Muscle layer of colon (tissue), 2 donors: ENCODE data around the gene TESPA1.
"Not testable (repeated sequence)": the region's sequence is repeated elsewhere in the genome, so short reads cannot be mapped to it uniquely, and the experiment has no call there.

Source experiments
- H3K27ac ChIP-seq: one replicate; pipeline ENCODE4 v1.7.0; 2013; ENCODE audit warnings: low read depth, mild to moderate bottlenecking, low read length, moderate library complexity
- H3K27me3 ChIP-seq, 2 donors: one replicate each; pipeline ENCODE4 v1.7.0; 2013; ENCODE audit warnings: low read length in 2 of 2, mild to moderate bottlenecking in 2 of 2; ENCODE audit not compliant: insufficient read depth in 2 of 2, control insufficient read depth in 1 of 2
- H3K36me3 ChIP-seq: one replicate; pipeline ENCODE4 v1.7.0; 2013; ENCODE audit warnings: mild to moderate bottlenecking, low read length; ENCODE audit not compliant: insufficient read depth
- H3K4me1 ChIP-seq: one replicate; pipeline ENCODE4 v1.7.0; 2013; ENCODE audit warnings: mild to moderate bottlenecking, low read length; ENCODE audit not compliant: insufficient read depth
- H3K4me3 ChIP-seq, 2 donors: one replicate each; pipeline ENCODE4 v1.7.0; 2013; ENCODE audit warnings: low read length in 2 of 2, low read depth in 1 of 2, mild to moderate bottlenecking in 1 of 2, moderate library complexity in 1 of 2
- H3K9ac ChIP-seq: one replicate; pipeline ENCODE4 v1.7.0; 2013; ENCODE audit warnings: low read length
- H3K9me3 ChIP-seq: one replicate; pipeline ENCODE4 v1.7.0; 2013; ENCODE audit warnings: mild to moderate bottlenecking, low read length
- donor health status: abdominal sarcoma.
- donor health status: Adenocarcinoma of cecum.

TESPA1 gene

DNA sequence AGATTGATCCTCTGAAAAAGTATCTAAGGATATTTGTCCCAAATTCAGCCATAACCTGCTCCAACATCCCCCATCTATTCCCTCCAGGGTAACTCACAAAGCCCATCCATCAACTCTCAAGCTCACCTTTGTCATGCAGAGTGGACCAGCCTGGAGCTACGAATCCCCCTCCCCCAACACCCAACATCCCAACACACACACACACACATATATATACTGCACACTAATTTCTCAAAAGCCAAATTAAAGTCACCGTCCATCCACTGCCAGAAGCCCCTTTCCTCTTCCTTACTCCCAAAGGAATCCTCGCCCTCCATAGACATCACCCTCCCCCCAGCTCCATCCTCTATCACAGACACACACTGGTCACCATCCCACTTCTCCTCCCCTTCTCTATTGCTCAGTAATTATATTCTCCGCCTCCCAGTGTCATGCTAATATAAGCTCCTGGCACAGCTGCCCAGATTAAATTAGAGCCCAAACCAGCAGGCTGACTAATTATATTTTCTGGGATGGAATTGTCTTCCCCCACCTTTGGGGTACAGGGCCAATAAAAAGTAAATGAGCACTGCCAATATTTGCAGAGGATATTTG is 13.5 kb upstream of the TESPA1 start:
- H3K36me3 ChIP-seq: no peaks in the 10 kb centered on the region
- H3K4me3 ChIP-seq: no peak overlapping the region
- H3K4me1 ChIP-seq: no peaks in the 10 kb centered on the region
- no peak overlapping the region for H3K27ac ChIP-seq
- H3K27me3 ChIP-seq: no peaks in the 10 kb centered on the region
- H3K9me3 ChIP-seq: no peaks in the 10 kb centered on the region
- no peak overlapping the region for H3K9ac ChIP-seq

DNA sequence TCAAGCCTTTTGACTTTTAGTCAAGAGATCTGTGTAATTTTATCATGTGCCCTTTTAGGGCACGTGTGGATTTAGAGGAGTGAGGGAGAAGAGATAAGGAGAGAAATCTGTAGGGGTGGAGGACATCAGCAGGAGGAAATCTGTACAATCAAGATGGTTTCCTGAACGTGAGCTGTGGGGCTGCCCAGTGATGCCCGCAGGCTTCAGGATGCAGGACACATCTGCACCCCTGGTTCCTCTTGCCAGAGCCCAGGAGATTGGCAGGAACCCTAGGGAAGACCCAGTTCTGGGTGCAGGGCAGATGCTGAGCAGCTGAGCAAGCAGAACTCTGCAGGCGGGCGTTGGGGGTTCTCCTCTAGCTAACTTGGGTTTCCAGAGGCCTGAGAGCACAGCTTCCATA is 11.6 kb upstream of the TESPA1 start:
- no peak overlapping the region for H3K27ac ChIP-seq
- no peaks in the 10 kb centered on the region for H3K4me1 ChIP-seq
- H3K27me3 ChIP-seq: no peaks in the 10 kb centered on the region
- no peak overlapping the region for H3K9ac ChIP-seq
- no peaks in the 10 kb centered on the region for H3K9me3 ChIP-seq
- no peaks in the 10 kb centered on the region for H3K36me3 ChIP-seq
- H3K4me3 ChIP-seq: no peak overlapping the region

GRCh38 chr12:54993181-54993835 is 8.7 kb upstream of the TESPA1 start:
- Histone ChIP-seq H3K4me1 (no peaks in the 10 kb centered on the region), H3K27me3 (no peaks in the 10 kb centered on the region), H3K9me3 (no peaks in the 10 kb centered on the region), H3K4me3 (no peak overlapping the region), H3K9ac (no peak overlapping the region), H3K27ac (no peak overlapping the region), H3K36me3 (no peaks in the 10 kb centered on the region)

- no peak overlapping the region for H3K9ac ChIP-seq
- no peaks in the 10 kb centered on the region for H3K9me3 ChIP-seq
- no peaks in the 10 kb centered on the region for H3K36me3 ChIP-seq
- H3K4me3 ChIP-seq: no peak overlapping the region
- no peak overlapping the region for H3K27ac ChIP-seq
- H3K4me1 ChIP-seq: no peaks in the 10 kb centered on the region
- no peaks in the 10 kb centered on the region for H3K27me3 ChIP-seq
These were observed 7.4 kb upstream of the TESPA1 start for GRCh38 chr12:54991991-54992375.

DNA sequence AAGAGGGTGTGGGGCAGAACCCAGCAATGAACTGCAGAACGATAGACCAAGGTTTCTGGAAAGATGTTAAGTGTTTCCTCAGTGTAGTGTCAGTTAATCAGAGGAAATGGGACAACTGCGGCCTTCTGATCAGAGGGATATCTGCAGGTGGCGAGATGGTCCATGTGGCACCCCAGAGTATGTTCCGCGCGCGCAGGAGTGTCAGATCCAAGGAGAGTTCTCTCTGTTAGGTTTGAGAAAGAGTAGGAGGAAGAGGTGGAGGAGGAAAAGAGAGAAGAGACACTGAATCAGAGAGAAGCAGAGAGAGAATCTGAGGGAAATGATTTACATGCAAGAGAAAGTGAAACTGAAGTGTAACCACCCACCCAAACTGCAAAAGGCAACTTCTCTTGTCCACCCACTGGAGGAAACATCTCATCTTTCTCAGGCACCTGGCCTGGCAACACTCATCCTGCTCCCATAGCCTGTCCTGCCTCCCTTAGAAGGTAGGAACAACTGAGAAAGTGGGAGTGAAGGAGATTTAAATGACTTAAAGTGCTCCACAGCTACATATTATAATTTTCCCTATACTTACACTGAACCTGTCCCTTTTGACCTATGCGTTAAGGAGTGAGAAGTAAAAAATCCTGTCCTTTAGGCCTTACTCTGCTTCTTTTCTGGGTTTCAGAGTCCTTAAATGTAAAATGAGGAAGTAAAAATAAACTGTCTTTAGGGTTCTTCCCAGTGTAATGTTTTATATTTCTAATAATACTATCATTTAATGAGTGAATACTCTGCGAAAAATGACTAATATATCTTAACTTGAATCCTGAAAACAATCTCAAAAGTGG is 6.8 kb upstream of the TESPA1 start:
- H3K4me3 ChIP-seq: no peak overlapping the region
- no peaks in the 10 kb centered on the region for H3K4me1 ChIP-seq
- H3K27me3 ChIP-seq: no peaks in the 10 kb centered on the region
- no peaks in the 10 kb centered on the region for H3K36me3 ChIP-seq
- H3K9me3 ChIP-seq: no peaks in the 10 kb centered on the region
- no peak overlapping the region for H3K9ac ChIP-seq
- H3K27ac ChIP-seq: no peak overlapping the region

DNA sequence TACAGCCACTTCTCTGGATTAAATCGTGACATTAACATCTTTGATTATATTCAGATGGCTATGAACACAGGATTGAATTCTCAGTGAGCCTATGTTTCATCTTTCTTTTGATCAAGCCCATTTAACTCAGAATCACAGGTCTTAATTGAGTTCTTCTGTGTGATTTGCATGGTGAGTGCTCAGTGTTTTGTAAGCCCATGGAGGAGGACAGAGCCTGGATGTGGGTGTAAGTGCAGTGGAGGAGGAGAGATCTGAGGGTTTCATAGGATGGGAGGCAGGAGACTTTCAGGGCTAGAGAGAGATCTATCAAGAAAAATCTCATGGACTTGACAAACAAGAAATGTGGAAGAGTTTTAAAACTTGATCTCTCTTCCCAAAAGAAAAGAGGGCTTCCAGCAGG is 5.3 kb upstream of the TESPA1 start:
- Histone ChIP-seq H3K9ac (no peak overlapping the region), H3K36me3 (no peaks in the 10 kb centered on the region), H3K27ac (no peak overlapping the region), H3K4me3 (no peak overlapping the region), H3K4me1 (no peaks in the 10 kb centered on the region), H3K27me3 (no peaks in the 10 kb centered on the region), H3K9me3 (no peaks in the 10 kb centered on the region)

GRCh38 chr12:54988402-54989054 is 4.0 kb upstream of the TESPA1 start:
- no peaks in the 10 kb centered on the region for H3K9me3 ChIP-seq
- H3K36me3 ChIP-seq: no peaks in the 10 kb centered on the region
- H3K4me3 ChIP-seq: no peak overlapping the region
- no peak overlapping the region for H3K9ac ChIP-seq
- no peak overlapping the region for H3K27ac ChIP-seq
- no peaks in the 10 kb centered on the region for H3K4me1 ChIP-seq
- no peaks in the 10 kb centered on the region for H3K27me3 ChIP-seq

- H3K36me3 ChIP-seq: no peaks in the 10 kb centered on the region
- H3K4me3 ChIP-seq: no peak overlapping the region
- H3K9me3 ChIP-seq: no peaks in the 10 kb centered on the region
- H3K27ac ChIP-seq: no peak overlapping the region
- no peaks in the 10 kb centered on the region for H3K4me1 ChIP-seq
- H3K9ac ChIP-seq: no peak overlapping the region
- H3K27me3 ChIP-seq: no peaks in the 10 kb centered on the region
These were observed 3.2 kb upstream of the TESPA1 start for GRCh38 chr12:54987611-54988231.

GRCh38 chr12:54986773-54987172 is 2.2 kb upstream of the TESPA1 start:
- not testable (repeated sequence) for H3K4me3 ChIP-seq, H3K27ac ChIP-seq, H3K36me3 ChIP-seq, H3K9ac ChIP-seq, H3K9me3 ChIP-seq, H3K27me3 ChIP-seq, H3K4me1 ChIP-seq

DNA sequence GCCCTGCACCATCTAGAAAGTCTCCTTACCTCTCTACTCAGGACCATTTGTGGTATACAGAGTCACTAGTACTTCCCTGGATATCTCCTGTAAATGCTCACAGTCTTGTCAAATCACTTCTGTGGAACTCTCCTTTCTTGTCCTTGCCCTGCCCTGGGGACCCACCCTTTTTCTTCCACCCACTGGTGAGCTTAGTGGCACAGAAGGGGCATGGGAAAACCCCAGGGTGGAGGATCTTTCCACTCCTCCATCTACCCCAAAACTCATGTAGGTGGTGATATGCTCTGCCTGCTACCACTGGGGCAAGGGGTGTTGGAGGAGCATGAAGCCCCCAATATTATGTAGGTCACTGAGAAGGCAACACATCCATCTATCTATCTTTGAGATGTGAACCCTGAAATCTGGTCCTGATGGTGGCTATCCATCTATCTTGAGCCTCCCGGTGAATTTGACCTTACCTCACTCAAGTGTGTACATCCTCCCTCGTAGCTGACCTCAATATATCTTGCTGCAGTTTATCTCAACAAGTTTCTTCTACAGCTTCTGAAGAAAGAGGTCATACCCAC is 943 bp downstream of the TESPA1 start:
- no peaks in the 10 kb centered on the region for H3K27me3 ChIP-seq
- H3K36me3 ChIP-seq: no peaks in the 10 kb centered on the region
- no peak overlapping the region for H3K27ac ChIP-seq
- H3K9ac ChIP-seq: no peak overlapping the region
- H3K9me3 ChIP-seq: no peaks in the 10 kb centered on the region
- no peak overlapping the region for H3K4me3 ChIP-seq
- H3K4me1 ChIP-seq: no peaks in the 10 kb centered on the region

- no peak overlapping the region for H3K27ac ChIP-seq
- H3K36me3 ChIP-seq: no peaks in the 10 kb centered on the region
- no peak overlapping the region for H3K4me3 ChIP-seq
- H3K27me3 ChIP-seq: no peaks in the 10 kb centered on the region
- no peaks in the 10 kb centered on the region for H3K4me1 ChIP-seq
- no peaks in the 10 kb centered on the region for H3K9me3 ChIP-seq
- H3K9ac ChIP-seq: no peak overlapping the region
These were observed 2.8 kb downstream of the TESPA1 start for GRCh38 chr12:54981796-54982195.
